Hippocampal formation (tissue), 2 donors: ENCODE measurements around the gene COX7A2.

Source experiments
- DNase-seq, 2 donors: peaks; one replicate each; lab custom pipeline; 2025; lab: John Stamatoyannopoulos, UW

The COX7A2 gene

GRCh38 chr6:75268121-75268987, 24.8 kb upstream of the COX7A2 start:
- DNase-seq: no peak

DNA sequence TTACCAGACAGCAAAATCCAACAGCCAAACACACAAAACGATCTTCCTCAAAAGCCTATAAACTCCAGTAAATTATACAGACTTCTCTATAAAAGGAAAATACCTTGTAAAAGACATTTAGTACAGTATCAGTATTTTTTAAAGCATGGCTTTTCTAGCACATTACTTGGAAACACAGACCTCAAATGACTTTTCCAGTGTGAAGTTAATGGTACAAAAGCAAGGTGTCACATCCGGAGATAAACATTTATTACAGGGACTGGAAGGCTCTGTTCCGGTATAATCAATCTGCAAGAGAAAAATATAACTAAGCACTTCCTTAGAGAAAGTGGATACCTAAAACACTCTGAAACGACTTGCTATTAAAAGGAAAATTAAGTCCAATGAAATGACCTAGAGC, 23.9 kb upstream of the COX7A2 start:
- no peak for DNase-seq

DNA sequence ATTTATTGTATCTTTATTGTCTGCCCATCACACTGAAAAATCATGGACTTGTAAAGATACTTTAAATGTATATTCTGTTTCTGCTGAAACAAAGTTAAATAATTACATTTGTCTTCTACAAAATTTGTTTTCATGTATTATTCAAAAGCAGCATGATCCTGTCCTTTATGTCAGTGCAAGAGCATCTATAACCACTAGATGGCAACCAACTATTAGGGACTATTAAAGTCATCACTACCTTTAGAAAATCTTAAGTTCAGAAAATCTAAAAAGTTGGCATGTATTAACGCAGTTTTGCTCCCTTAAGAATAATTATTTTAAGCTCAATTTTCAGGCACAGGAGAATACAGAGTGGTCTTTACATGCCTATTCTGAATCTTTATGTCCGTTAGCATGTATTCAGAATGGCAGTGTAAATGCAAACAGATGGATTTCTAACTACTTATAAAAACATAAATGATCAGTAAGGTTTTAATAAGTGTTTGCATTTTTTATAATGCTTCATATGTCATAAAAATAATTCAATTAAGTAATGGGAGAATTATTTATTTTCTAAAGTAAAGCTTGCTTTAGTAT, 23.2 kb upstream of the COX7A2 start:
- peak in 1 of 2 donors; percentile 64 for DNase-seq

DNA sequence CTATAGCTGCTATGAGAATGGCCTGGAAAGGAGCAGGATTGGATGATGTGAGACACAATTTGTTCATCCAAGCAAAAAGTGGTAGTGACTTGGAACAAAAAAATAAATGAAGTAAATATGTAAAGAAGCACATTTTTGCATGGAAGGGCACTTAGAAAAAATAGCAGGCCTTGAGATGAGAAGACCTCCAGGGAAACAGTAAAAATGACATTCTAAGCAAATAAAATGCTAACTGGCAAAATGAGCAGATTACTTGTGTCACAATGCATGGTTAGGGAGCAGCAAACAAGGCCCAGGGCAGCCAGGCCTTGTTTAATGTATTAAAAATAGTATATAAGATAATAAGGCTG, 19.8 kb upstream of the COX7A2 start:
- DNase-seq: no peak

GRCh38 chr6:75262716-75263400, 19.3 kb upstream of the COX7A2 start:
- no peak for DNase-seq

DNA sequence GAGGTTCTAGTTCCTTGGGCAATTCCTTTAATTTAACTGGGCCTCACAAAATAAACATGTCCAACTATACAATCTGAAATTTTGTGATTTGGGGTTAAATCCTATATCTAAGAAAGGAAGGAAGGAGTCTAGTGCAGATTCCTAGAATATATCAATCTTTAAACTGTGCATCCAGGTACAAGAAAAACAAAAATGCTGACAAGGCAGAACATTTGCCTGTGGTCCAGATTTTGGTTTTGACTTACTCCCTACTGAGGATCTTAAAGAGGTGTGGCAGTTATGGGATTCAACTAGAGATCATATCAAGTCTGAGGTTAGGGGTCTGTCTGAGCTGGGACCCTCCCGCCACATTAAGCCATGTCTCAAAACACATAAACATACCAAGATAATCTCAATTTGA, 17.7 kb upstream of the COX7A2 start:
- DNase-seq: no peak

- DNase-seq: no peak
These were observed 13.9 kb upstream of the COX7A2 start for GRCh38 chr6:75257343-75258087.

DNA sequence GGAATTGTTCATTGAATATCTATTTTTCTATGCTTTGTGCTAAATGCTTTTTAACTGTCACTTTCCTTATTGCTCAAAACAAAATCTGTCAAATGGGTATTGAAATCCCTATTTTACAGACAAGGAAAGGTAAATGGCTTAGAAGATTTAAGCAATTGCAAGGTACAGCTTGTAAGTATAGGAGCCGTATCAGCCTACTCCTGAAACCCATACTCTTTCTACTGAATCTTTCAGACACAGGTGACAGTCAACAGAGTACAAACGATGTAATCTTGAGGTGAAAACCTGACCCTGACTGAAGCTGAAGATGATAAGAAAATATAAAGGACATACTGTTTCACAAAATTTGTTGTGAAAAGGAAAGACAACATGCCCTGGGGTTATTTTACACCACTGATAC, 7.0 kb upstream of the COX7A2 start:
- DNase-seq: no peak

- no peak for DNase-seq
These were observed 6.2 kb upstream of the COX7A2 start for GRCh38 chr6:75249837-75250236.

DNA sequence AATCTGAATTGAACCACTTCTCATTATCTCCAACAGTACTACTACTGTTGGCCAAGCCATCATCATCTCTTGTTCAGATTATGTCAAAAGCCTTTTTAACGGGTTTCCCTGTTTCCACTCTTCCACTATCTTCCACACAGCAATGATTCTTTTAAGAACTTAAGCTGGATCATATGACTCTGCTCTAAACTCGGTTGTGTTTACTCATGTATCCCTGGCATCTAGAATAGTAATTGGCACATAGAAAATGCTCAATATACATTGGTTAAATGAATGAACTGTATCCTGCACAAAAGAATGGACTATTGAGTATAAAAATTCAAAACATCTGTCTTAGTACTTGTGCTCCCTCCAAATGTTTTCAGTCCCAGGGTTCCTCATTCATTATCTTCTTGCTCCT, 2.8 kb upstream of the COX7A2 start:
- no peak for DNase-seq

DNA sequence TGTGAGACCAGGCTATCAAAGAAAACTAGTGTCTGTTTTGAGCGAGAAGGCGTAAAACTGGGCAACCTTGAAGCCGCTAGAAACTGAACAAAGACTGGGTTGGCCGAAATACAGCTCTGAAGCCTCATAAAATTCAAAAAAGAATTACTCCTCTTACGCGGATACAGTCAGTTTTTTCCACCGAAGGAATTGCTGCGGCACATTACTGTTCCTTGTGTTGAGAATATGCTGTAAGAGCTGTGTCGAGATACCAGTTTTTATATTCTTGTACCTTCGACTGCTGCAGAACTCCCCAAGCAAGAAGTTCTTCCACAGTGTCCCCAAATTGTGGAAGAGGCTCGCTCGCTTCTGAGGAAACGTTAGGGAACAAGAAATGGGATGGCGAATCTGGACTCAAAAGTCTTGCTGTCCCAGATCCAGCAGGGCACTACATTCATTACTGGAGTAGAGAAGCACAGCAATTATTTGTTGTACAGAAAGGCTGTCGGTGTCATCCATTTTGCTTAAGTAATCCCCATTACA, 523 bp upstream of the COX7A2 start:
- DNase-seq: peak in 1 of 2 donors; percentile 51

- no peak for DNase-seq
These were observed 7.0 kb downstream of the COX7A2 start for GRCh38 chr6:75236630-75237029.

DNA sequence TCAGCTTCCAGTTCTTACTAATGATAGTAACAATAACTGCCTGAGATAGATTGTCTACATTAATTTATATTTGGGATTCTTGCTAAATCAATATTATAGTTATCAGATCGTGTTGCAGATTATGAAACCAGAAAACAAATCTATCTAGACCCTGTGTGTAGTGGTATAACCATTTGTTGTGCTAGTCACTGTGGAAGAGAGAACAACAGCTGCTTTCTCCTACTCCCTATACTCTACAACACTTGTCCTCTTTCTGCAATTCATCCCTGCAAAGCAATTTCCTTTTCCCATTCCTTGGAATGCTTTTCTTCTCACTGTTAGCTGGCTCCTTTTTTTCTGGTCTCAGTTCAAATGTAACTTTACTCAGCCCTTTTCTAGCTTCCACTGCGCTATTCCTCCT, 8.3 kb downstream of the COX7A2 start:
- no peak for DNase-seq

- DNase-seq: peak in 1 of 2 donors; percentile 25
These were observed 9.3 kb downstream of the COX7A2 start for GRCh38 chr6:75234126-75234865.

GRCh38 chr6:75233092-75233615, 10.4 kb downstream of the COX7A2 start:
- DNase-seq: no peak

DNA sequence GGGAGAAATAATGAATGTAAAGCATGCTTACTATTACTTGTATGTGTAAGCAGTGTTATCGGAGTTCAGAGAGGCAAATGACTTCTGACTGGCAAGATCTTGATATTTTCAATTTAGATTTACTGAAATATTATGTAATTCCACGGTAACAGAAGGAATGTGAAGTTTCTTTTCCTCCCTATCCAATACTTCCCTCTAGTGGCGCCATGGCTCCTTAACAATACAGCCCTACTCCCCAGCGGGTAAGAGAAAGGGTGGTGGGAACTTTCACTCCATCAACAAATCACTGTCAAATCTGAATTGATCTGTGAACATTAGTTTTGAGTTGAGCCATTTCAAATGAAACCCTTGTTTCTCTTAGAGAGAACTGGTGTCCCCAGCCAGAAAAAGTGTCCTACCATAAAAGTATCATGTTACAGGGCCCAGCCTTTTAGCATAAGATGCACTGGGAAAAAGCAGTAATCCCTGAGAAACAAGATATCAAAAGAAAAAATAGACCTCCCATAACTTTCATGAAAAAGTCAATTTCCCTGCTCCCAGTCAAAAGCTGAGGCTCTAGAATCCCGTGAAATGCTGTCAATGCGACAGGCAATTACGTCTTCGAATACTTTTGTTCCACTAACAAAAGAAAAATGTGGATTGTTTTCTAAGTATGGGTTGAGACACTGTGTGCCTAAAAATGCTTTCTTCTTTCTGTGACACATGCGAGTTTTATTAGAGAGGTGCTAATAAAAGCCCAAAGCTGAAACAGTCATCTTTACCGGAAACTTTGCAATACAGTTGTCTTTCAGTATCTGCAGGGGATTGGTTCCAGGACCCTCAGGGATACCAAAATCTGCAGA, 12.9 kb downstream of the COX7A2 start:
- DNase-seq: peak; percentile 9 to 50

DNA sequence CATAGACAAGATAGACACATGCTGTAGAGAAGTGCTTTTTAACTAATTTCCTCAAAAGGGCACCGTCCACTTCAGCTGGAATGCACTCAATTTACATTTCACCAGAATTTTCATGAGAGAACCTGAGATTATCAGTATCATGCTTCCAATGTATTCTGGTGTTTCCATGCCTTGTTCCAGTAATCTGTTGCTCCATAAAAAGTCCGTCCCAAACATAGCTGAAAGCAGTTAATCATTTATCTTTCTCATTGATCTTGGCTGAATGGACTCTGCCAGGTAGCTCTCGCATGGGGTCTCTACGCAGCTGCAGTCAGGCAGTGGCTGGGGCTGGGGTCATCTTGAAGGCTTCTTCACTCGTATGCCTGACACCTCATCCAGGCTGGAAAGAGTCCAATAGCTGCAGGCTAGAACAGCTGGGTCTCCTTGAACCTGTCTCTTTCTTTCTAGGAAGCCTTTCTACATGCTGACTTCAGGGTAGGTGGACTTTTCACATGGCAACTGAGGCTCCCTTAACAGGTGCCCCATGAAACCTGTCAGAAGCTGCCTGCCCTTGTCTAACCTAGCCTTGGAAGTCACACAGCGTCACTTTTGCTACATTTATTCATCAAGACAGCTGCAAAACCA, 19.2 kb downstream of the COX7A2 start:
- no peak for DNase-seq

GRCh38 chr6:75223428-75223827, 20.2 kb downstream of the COX7A2 start:
- DNase-seq: no peak

- DNase-seq: no peak
These were observed 21.3 kb downstream of the COX7A2 start for GRCh38 chr6:75222261-75222660.

DNA sequence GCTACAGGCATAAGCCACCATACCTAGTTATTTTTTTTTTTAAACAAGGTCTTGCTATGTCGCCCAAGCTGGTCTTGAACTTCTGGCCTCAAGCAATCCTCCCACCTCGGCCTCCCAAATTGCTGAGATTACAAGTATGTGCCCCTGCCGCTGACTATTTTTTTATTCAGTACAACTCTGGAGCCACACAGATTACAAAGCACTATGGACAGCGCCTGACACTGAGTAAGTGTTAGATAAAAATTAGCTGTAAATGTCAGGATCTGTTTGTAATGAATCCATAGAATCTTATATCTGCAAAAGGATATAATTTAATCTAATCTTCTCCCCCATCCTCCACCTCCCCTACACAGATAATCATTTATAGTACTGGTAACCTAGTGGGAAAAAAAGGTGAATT, 22.5 kb downstream of the COX7A2 start:
- no peak for DNase-seq
